Measurements from ENCODE around the gene COL4A6. TPM values are rescaled to one million over a fixed set of nuclear protein-coding genes. Genes with fewer than 3 reads are reported as not detected.

Gene COL4A6
- total RNA-seq, 1 donor = not detected

DNA sequence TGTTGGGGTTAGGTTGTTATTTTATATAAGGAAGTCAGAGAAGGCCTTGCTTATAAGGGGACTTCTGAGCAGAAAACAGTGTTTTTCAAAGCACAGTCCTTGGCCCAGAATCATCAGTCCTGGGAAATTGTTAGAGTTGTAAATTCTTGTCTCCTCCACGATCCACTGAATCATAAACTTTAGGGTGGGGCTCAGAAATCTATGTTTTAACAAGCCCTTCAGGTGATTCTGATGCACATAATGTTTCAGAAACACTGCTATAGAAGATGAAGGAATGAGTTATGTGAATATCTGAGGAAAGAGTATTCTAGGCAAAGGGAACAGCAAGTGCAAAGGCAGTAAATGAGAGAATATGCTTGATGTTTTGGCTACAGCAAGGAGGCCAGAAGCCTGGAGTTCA lies 121.8 kb downstream of the COL4A6 start:
- no peaks in the 10 kb centered on the region for H3K4me1 ChIP-seq (ENCODE audit: insufficient read depth, low read length)
- H3K27me3 ChIP-seq (ENCODE audit: insufficient read depth, low read length) = no peaks in the 10 kb centered on the region
- no peaks in the 10 kb centered on the region for H3K9me3 ChIP-seq (ENCODE audit: low read depth, low read length)
- no peak overlapping the region for H3K4me3 ChIP-seq (ENCODE audit: low read length)

- Histone ChIP-seq H3K27me3 (ENCODE audit: insufficient read depth, low read length) (no peaks in the 10 kb centered on the region), H3K4me3 (ENCODE audit: low read length) (no peak overlapping the region), H3K4me1 (ENCODE audit: insufficient read depth, low read length) (no peaks in the 10 kb centered on the region), H3K9me3 (ENCODE audit: low read depth, low read length) (no peaks in the 10 kb centered on the region)
Measured at GRCh38 chrX:108313669-108314068, 124.6 kb downstream of the COL4A6 start.

GRCh38 chrX:108312957-108313356 lies 125.3 kb downstream of the COL4A6 start:
- Histone ChIP-seq H3K4me1 (ENCODE audit: insufficient read depth, low read length) (no peaks in the 10 kb centered on the region), H3K9me3 (ENCODE audit: low read depth, low read length) (no peaks in the 10 kb centered on the region), H3K27me3 (ENCODE audit: insufficient read depth, low read length) (no peaks in the 10 kb centered on the region), H3K4me3 (ENCODE audit: low read length) (no peak overlapping the region)

DNA sequence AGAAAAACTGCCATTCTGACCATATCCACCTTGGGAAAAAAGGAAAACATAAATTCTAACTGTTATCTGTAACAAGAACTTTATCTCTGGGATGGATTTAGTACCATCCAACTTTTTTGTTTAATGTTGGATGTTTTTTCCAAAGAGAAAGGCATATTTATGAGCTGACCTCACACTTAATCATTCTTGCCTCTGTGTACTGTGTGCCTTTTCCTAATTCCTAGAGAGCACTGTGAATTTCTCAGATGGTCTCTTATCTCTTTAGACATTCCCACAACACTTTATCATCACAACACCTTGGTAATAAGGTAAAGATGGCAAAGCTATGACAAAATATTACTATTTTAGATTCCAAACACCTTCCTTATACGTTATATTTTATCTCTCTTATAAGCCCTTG lies 126.2 kb downstream of the COL4A6 start:
- no peaks in the 10 kb centered on the region for H3K4me1 ChIP-seq (ENCODE audit: insufficient read depth, low read length)

DNA sequence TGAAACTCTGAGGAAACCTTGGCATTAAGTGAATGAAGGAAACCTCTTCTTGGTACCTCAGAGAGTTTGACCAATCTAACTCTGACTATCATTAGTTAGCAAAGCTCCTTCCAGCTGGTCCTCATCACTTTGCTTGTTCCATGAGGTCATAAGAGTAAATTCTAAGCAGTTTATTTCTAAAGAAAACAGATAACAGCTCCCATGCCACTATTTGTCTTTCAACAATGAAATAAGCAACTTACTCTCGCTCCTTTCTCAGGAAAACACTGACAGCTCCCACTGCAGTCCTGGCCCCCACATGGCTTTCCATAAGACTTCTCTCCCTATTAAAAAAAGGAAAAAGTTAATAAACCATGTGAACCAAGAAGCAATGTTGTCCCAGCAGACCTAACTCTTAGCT lies 127.7 kb downstream of the COL4A6 start:
- H3K4me3 ChIP-seq (ENCODE audit: low read length) = no peak overlapping the region
- no peaks in the 10 kb centered on the region for H3K9me3 ChIP-seq (ENCODE audit: low read depth, low read length)
- no peaks in the 10 kb centered on the region for H3K27me3 ChIP-seq (ENCODE audit: insufficient read depth, low read length)
- H3K4me1 ChIP-seq (ENCODE audit: insufficient read depth, low read length) = no peaks in the 10 kb centered on the region

More for the DNA sequence above, 126.2 kb downstream of the COL4A6 start:
- Histone ChIP-seq H3K9me3 (ENCODE audit: low read depth, low read length) (no peaks in the 10 kb centered on the region), H3K4me3 (ENCODE audit: low read length) (no peak overlapping the region), H3K27me3 (ENCODE audit: insufficient read depth, low read length) (no peaks in the 10 kb centered on the region)

- H3K9me3 ChIP-seq (ENCODE audit: low read depth, low read length) = no peaks in the 10 kb centered on the region
- no peaks in the 10 kb centered on the region for H3K27me3 ChIP-seq (ENCODE audit: insufficient read depth, low read length)
- no peaks in the 10 kb centered on the region for H3K4me1 ChIP-seq (ENCODE audit: insufficient read depth, low read length)
- no peak overlapping the region for H3K4me3 ChIP-seq (ENCODE audit: low read length)
Measured at GRCh38 chrX:108309144-108309543, 129.1 kb downstream of the COL4A6 start.

DNA sequence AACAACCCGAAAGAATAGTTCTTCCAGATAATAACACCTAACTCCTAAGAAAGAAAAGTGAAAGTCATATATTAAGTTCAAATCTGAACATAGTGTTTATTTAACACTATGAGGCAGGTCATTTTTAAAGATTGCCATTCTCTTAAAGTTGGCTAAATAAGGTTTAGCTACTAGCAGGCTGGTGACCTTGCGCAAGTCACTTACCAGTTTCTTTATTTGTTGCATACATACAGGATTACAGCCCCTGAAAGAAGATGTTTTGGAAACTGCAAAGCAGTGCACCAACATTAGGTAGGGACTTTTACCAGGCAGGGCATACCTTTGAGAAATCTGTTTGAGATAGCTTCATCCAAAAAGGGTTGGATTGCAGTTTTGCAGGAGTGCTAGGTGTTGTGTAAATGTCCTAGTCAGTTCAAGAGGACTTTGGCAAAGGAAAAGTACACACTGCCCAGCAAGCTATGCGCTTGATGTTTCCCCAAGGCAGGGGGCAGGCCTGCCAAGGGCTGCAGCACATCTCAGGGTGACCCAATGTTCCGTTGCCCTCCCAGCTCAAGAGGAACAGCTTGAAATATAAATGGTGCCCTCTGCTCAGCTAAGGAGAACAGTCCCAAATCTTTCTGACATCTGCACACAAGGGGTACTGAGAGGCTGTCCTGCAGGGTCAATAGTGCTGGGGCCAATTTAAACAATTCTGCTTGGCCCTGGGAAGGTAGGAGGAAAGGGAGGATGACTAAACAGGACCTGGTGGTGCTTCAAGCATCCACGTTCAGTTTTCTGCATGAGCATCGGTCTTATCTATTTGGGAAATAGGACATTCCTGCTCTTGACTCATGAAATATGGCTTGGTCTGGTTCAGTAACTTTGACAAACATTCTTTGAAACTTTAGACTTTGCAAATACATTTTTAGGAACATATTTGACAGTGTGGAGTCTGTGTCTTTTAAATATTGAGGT lies 130.8 kb downstream of the COL4A6 start:
- Histone ChIP-seq H3K27me3 (ENCODE audit: insufficient read depth, low read length) (no peaks in the 10 kb centered on the region), H3K4me3 (ENCODE audit: low read length) (no peak overlapping the region), H3K9me3 (ENCODE audit: low read depth, low read length) (no peaks in the 10 kb centered on the region), H3K4me1 (ENCODE audit: insufficient read depth, low read length) (no peaks in the 10 kb centered on the region)

DNA sequence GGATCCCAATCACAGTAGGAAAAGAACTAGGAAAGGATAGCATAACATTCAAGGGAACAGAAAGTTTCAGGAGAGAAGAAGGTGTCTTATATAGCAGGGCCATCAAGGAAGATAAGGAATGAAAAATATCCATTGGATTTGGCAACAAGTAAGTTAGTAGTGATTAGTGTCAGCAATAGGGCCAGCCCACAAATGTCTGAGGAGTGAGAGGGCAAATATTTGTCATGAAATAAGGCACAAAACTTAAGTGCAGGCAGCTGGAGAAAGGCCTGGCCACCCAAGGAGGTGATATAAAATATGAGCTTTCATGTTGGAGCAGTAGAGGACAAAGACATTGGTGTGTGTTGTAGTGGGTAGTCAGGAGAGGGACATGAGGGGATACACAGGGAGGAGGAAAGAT lies 132.1 kb downstream of the COL4A6 start:
- no peaks in the 10 kb centered on the region for H3K9me3 ChIP-seq (ENCODE audit: low read depth, low read length)
- no peak overlapping the region for H3K4me3 ChIP-seq (ENCODE audit: low read length)
- H3K27me3 ChIP-seq (ENCODE audit: insufficient read depth, low read length) = no peaks in the 10 kb centered on the region
- H3K4me1 ChIP-seq (ENCODE audit: insufficient read depth, low read length) = no peaks in the 10 kb centered on the region

DNA sequence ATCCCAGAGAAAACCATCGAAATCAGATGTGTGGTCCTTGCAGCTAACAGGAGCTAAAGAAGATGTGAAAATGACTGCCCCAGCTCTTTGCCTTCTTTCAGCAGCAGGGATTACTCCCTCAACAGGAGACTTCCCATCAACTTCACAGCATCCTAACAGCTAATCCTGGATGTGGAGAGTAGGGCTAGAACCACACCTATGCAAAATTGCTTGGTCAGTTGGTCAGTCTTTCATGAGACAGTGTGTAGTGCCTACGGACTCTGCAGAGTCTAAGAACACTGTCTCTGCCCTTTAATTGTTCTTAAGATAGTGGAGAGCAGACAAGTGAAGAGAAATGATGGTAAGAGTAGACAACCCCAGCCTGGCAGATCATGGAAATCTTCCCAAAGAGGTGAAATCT lies 133.5 kb downstream of the COL4A6 start:
- no peaks in the 10 kb centered on the region for H3K9me3 ChIP-seq (ENCODE audit: low read depth, low read length)
- no peaks in the 10 kb centered on the region for H3K4me1 ChIP-seq (ENCODE audit: insufficient read depth, low read length)
- H3K4me3 ChIP-seq (ENCODE audit: low read length) = no peak overlapping the region
- H3K27me3 ChIP-seq (ENCODE audit: insufficient read depth, low read length) = no peaks in the 10 kb centered on the region

GRCh38 chrX:108304210-108304609 lies 134.0 kb downstream of the COL4A6 start:
- Histone ChIP-seq H3K4me1 (ENCODE audit: insufficient read depth, low read length) (no peaks in the 10 kb centered on the region), H3K9me3 (ENCODE audit: low read depth, low read length) (no peaks in the 10 kb centered on the region), H3K4me3 (ENCODE audit: low read length) (no peak overlapping the region), H3K27me3 (ENCODE audit: insufficient read depth, low read length) (no peaks in the 10 kb centered on the region)

DNA sequence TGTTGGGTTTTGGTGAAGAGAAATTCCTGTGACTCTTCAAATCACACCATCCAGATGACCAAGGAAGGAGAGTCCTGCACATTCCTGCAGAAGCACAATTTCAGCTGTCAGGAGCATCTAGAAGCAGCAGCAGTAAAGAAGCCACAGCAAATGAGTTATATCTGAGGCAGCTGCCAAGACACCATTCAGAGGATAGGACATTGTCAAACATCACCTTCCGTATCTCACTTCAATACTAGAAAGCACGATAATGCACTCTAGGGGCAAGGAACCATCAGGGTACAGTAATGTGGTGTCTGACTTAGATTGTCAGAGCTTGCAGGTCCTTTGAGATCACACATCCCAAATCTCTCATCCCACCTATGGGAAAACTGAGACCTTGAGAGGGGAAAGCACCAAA lies 134.5 kb downstream of the COL4A6 start:
- no peaks in the 10 kb centered on the region for H3K27me3 ChIP-seq (ENCODE audit: insufficient read depth, low read length)
- no peaks in the 10 kb centered on the region for H3K9me3 ChIP-seq (ENCODE audit: low read depth, low read length)
- H3K4me1 ChIP-seq (ENCODE audit: insufficient read depth, low read length) = no peaks in the 10 kb centered on the region
- H3K4me3 ChIP-seq (ENCODE audit: low read length) = no peak overlapping the region

DNA sequence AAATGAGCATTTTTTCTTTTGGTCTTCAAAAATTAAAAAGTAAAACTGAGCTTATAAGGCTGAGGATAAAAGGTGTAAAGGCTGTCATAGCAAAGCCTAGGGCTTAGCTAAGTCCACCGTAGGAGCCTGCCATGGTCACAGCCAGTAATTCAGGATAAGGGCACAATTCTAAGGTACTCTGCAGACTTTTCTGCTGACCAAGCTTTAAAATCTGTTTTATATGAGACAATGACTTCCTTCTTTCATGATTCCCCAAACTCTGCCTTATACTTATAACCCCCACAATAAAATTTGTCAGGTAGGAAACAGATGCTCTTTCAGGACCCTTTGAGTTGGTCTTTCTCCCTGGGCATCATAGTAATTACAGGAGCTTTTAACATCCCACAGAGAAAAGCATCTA lies 138.5 kb downstream of the COL4A6 start:
- H3K4me3 ChIP-seq (ENCODE audit: low read length) = no peak overlapping the region
- H3K27me3 ChIP-seq (ENCODE audit: insufficient read depth, low read length) = no peaks in the 10 kb centered on the region
- no peaks in the 10 kb centered on the region for H3K9me3 ChIP-seq (ENCODE audit: low read depth, low read length)

GRCh38 chrX:108299101-108299591 lies 139.1 kb downstream of the COL4A6 start:
- no peaks in the 10 kb centered on the region for H3K4me1 ChIP-seq (ENCODE audit: insufficient read depth, low read length)
- H3K4me3 ChIP-seq (ENCODE audit: low read length) = no peak overlapping the region
- no peaks in the 10 kb centered on the region for H3K27me3 ChIP-seq (ENCODE audit: insufficient read depth, low read length)
- no peaks in the 10 kb centered on the region for H3K9me3 ChIP-seq (ENCODE audit: low read depth, low read length)

More for the DNA sequence above, 138.5 kb downstream of the COL4A6 start:
- H3K4me1 ChIP-seq (ENCODE audit: insufficient read depth, low read length) = no peaks in the 10 kb centered on the region

GRCh38 chrX:108298165-108298602 lies 140.0 kb downstream of the COL4A6 start:
- H3K4me3 ChIP-seq (ENCODE audit: low read length) = no peak overlapping the region
- no peaks in the 10 kb centered on the region for H3K27me3 ChIP-seq (ENCODE audit: insufficient read depth, low read length)
- no peaks in the 10 kb centered on the region for H3K9me3 ChIP-seq (ENCODE audit: low read depth, low read length)
- H3K4me1 ChIP-seq (ENCODE audit: insufficient read depth, low read length) = no peaks in the 10 kb centered on the region

DNA sequence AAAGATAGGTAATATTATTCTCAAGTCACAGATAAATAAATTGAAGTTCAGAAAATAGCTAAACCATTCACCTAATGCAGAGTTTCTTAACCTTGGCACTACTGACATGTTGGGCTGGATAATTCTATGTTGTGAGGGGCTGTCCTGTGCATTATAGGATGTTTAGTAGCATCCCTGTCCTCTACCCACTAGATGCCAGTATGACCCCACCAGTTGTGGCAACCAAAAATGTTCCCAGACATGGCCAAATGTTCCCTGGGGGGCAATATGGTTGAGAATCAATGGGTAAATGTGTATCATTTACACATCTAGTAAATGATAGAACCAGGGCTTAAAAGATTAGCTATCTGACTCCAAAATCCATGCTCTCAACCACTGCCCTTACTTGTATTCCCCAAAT lies 140.9 kb downstream of the COL4A6 start:
- no peaks in the 10 kb centered on the region for H3K27me3 ChIP-seq (ENCODE audit: insufficient read depth, low read length)
- no peaks in the 10 kb centered on the region for H3K9me3 ChIP-seq (ENCODE audit: low read depth, low read length)
- no peaks in the 10 kb centered on the region for H3K4me1 ChIP-seq (ENCODE audit: insufficient read depth, low read length)
- no peak overlapping the region for H3K4me3 ChIP-seq (ENCODE audit: low read length)

DNA sequence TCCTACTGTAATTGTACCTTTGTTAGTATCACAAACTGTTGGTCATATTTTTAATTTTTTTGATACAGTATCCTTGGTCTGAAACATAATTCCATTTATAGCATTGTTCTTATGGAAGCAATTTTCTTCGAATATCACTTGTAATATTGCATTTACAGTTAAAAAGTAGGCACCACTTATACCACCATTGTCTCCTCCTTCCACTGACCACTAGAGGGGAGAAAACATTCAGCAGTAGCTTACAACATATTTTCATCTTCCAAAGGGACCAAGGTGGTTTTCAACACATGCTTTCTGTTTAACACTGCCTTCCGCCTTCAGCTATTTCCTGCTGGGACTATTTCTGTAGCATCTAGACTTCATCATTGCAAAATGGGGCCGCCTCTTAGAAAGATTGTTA lies 146.2 kb downstream of the COL4A6 start:
- Histone ChIP-seq H3K9me3 (ENCODE audit: low read depth, low read length) (no peaks in the 10 kb centered on the region), H3K4me1 (ENCODE audit: insufficient read depth, low read length) (no peaks in the 10 kb centered on the region), H3K27me3 (ENCODE audit: insufficient read depth, low read length) (no peaks in the 10 kb centered on the region), H3K4me3 (ENCODE audit: low read length) (no peak overlapping the region)
